Effector memory CD4-positive, alpha-beta T cell (primary cell): ENCODE measurements around the gene MAPT.

Source experiments
- DNase-seq, 3 donors: peaks; one replicate each; pipeline ENCODE4 v3.0.0-alpha.2; 2020
- H3K27ac ChIP-seq: 2 replicates; pipeline ENCODE4 v1.7.0; 2013; ENCODE audit warnings: mild to moderate bottlenecking, low read length, moderate library complexity; ENCODE audit not compliant: insufficient read depth, poor library complexity, severe bottlenecking
- H3K27me3 ChIP-seq: replicated peaks from 2 replicates; pipeline ENCODE4 v1.7.0; 2013; ENCODE audit warnings: mild to moderate bottlenecking, low read length; ENCODE audit not compliant: insufficient read depth, control insufficient read depth, poor library complexity, severe bottlenecking
- H3K36me3 ChIP-seq: 2 replicates; pipeline ENCODE4 v1.7.0; 2013; ENCODE audit warnings: mild to moderate bottlenecking, low read length, moderate library complexity; ENCODE audit not compliant: control insufficient read depth, insufficient read depth
- H3K4me1 ChIP-seq: 2 replicates; pipeline ENCODE4 v1.7.0; 2013; ENCODE audit warnings: low read length, mild to moderate bottlenecking; ENCODE audit not compliant: control insufficient read depth, insufficient read depth, poor library complexity, severe bottlenecking
- H3K4me3 ChIP-seq: 2 replicates; pipeline ENCODE4 v1.7.0; 2013; ENCODE audit warnings: low read length, low read depth, mild to moderate bottlenecking; ENCODE audit not compliant: insufficient read depth, poor library complexity, severe bottlenecking
- H3K9me3 ChIP-seq: 2 replicates; pipeline ENCODE4 v1.7.0; 2013; ENCODE audit warnings: mild to moderate bottlenecking, low read length, moderate library complexity; ENCODE audit not compliant: control insufficient read depth

The MAPT gene

GRCh38 chr17:45920083-45920482 is 25.7 kb downstream of the MAPT start:
- Histone ChIP-seq H3K27me3 (no peaks in the 10 kb centered on the region), H3K9me3 (no peaks in the 10 kb centered on the region), H3K4me3 (no peak overlapping the region), H3K27ac (no peak overlapping the region), H3K4me1 (no peaks in the 10 kb centered on the region), H3K36me3 (no peaks in the 10 kb centered on the region)
- no peak for DNase-seq

- DNase-seq: no peak
- Histone ChIP-seq H3K36me3 (no peaks in the 10 kb centered on the region), H3K4me3 (no peak overlapping the region), H3K27me3 (no peaks in the 10 kb centered on the region), H3K27ac (no peak overlapping the region), H3K9me3 (no peaks in the 10 kb centered on the region), H3K4me1 (no peaks in the 10 kb centered on the region)
Measured at GRCh38 chr17:45923511-45924268, 29.3 kb downstream of the MAPT start.

DNA sequence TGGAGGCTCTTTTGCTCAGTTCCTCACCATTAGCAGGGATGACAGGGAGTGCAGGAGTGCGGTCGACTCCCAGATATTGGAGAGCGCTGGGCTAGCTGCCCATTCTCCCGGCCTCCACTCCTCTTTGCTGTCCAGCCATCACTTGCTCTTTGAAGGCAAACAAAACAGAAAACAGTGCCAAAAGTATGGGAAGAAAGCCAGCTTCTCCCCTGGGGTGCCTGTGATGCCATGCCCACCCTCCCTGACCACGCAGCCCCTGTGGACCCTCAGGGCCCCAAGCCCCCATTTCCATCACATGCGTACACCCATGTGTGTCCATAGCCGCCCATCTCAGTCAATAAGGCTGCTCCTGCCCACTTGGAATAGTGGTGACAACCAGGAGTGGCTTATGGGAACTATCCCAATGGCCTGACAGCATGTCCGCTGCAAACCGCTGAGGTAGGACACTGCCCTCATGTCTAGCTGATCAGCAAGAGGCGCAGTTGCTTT is 30.0 kb downstream of the MAPT start:
- DNase-seq: no peak
- Histone ChIP-seq H3K36me3 (no peaks in the 10 kb centered on the region), H3K4me1 (no peaks in the 10 kb centered on the region), H3K9me3 (no peaks in the 10 kb centered on the region), H3K27ac (no peak overlapping the region), H3K27me3 (no peaks in the 10 kb centered on the region), H3K4me3 (no peak overlapping the region)

GRCh38 chr17:45925311-45925710 is 31.0 kb downstream of the MAPT start:
- no peak overlapping the region for H3K4me3 ChIP-seq
- H3K27ac ChIP-seq: no peak overlapping the region
- H3K9me3 ChIP-seq: no peaks in the 10 kb centered on the region
- DNase-seq: no peak
- H3K4me1 ChIP-seq: no peaks in the 10 kb centered on the region
- no peaks in the 10 kb centered on the region for H3K36me3 ChIP-seq
- no peaks in the 10 kb centered on the region for H3K27me3 ChIP-seq

DNA sequence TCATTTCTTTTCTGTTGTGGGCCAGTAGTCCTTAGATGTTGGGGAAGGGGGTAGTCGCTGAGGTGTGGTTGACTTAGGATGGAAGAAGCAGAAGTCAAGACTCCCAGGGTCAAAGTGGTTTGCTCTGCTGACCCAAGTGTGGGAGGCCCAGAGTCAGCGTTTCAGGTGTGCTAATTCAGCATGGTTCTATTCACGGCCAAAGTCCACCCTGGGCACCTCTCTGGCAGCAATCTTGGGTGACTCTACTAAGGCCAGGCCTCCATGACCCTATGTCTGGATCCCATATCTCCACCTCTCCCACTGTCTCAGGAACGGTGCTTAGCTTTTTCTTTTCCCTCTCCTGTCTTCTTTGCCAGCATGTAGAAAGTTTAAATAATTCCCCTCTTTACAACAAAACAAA is 32.9 kb downstream of the MAPT start:
- no peaks in the 10 kb centered on the region for H3K36me3 ChIP-seq
- no peak overlapping the region for H3K27ac ChIP-seq
- no peak for DNase-seq
- no peak overlapping the region for H3K4me3 ChIP-seq
- no peaks in the 10 kb centered on the region for H3K9me3 ChIP-seq
- no peaks in the 10 kb centered on the region for H3K4me1 ChIP-seq
- H3K27me3 ChIP-seq: no peaks in the 10 kb centered on the region

DNA sequence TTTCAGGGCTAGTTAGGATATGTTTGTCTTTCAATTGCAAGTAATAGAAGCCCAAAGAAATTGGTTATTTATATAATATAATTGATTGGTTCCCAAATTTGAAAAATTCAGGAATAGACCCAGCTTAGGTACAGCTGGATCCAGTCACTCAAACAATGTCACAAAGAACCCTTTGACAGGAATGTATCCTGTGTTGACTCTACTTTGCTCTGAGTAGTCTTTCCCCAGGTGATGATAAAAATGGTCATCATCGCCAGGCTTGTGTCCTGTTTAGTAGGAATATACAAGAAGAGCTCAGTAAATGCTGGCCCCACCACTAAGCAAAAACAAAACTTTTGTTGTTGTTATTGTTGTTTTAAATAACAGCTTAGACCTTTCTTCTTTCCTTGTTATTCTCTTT is 35.0 kb downstream of the MAPT start:
- no peak for DNase-seq
- Histone ChIP-seq H3K36me3 (no peaks in the 10 kb centered on the region), H3K9me3 (no peaks in the 10 kb centered on the region), H3K27me3 (no peaks in the 10 kb centered on the region), H3K4me3 (no peak overlapping the region), H3K27ac (no peak overlapping the region), H3K4me1 (no peaks in the 10 kb centered on the region)

DNA sequence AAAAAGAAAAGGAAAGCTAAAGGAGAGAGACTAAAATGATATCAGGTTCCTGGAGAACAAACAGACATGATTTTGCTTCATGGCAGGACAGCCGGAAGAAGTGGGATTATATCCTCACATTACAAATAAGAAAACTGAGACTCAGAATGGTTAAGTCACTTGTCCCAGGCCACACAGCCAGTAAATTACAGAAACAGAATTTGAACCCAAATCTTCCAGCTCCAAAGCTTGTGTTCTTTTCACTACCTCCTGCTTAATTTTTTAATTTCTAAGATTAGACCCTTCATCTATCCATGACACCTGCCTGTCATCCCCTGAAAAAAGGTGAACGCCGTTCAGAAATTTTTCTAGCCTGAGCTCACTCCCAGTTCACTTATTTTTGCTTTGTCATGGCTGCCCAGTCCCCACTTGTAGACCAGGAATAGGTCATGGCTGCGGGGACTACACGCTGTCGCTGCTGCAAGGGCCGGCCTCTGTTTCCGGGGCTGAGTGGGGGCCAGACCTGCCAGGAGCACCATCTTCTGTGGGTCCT is 36.1 kb downstream of the MAPT start:
- Histone ChIP-seq H3K27ac (no peak overlapping the region), H3K4me3 (no peak overlapping the region), H3K9me3 (no peaks in the 10 kb centered on the region), H3K36me3 (no peaks in the 10 kb centered on the region), H3K27me3 (no peaks in the 10 kb centered on the region), H3K4me1 (no peaks in the 10 kb centered on the region)
- DNase-seq: no peak

DNA sequence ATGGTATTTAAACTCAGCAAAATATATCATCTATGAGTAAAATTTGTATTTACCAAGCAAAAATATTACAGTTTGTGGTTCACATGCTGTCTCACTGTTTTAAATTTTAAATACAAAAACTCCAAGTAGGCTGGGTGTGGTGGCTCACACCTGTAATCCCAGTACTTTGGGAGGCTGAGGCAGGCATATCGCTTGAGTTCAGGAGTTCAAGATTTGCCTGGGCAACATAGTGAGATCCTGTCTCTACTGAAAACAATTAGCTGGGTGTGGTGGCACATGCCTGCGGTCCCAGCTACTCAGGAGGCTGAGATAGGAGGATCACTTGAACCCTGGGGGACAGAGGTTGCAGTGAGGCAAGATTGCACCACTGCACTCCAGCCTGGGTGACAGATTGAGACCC is 37.3 kb downstream of the MAPT start:
- H3K9me3 ChIP-seq: no peaks in the 10 kb centered on the region
- H3K27ac ChIP-seq: no peak overlapping the region
- no peak for DNase-seq
- H3K4me1 ChIP-seq: no peaks in the 10 kb centered on the region
- no peak overlapping the region for H3K4me3 ChIP-seq
- no peaks in the 10 kb centered on the region for H3K27me3 ChIP-seq
- H3K36me3 ChIP-seq: no peaks in the 10 kb centered on the region

DNA sequence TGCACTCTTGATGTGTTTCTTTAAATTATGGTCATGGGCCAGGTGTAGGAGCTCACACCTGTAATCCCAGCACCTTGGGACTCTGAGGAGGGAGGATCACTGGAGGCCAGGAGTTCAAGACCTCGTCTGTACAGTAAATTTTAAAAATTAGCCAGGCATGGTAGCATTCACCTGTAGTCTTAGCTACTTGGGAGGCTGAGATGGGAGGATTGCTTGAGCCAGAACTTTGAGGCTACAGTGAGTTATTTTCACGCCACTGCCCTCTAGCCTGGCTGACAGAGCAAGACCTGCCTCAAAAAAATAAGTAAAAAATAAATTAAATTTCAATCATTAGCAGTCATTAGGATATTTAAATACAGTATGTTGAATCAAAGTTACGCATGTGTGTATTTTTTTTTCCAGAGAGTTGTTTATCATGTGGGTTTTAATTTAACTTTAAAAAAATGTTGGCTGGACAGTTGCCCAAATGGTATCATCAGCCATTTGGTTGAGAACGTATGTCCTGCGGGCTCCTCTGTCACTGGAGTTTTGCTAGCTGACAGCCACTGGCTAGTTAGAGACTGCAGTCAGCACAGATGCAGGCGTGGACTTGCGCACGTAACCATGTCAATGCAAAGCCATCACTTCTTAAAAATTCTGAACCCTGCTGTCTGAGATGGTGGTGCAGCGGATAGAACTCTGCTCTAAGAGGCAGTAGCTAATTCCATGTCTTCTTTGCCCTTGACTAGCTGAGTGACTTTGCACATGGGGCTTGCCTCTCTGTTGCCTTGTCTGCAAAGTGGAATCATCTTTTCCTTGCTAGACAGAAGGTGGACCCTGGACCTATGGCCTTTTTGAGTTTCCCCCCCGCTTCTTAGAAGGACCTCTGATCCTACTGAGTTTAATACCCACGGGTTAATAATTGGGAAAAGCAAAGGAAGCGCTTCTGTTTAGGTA is 40.0 kb downstream of the MAPT start:
- Histone ChIP-seq H3K27ac (no peak overlapping the region), H3K9me3 (no peaks in the 10 kb centered on the region), H3K4me1 (no peaks in the 10 kb centered on the region), H3K36me3 (no peaks in the 10 kb centered on the region), H3K27me3 (no peaks in the 10 kb centered on the region), H3K4me3 (no peak overlapping the region)
- DNase-seq: no peak
